GM18870 (cell line): ENCODE measurements around the gene G6PC3.
"Not testable (repeated sequence)": the region's sequence is repeated elsewhere in the genome, so short reads cannot be mapped to it uniquely, and the experiment has no call there.

Source experiments
- ATAC-seq: cut with Tn5 transposase; IDR thresholded peaks from one replicate; pipeline ENCODE4 v1.9.1; 2021; ENCODE audit warnings: moderate library complexity; ENCODE audit not compliant: unreplicated experiment

The G6PC3 gene

GRCh38 chr17:44105941-44106340 lies 35.4 kb downstream of the G6PC3 start:
- no peak for ATAC-seq

GRCh38 chr17:44106801-44107200 lies 36.3 kb downstream of the G6PC3 start:
- ATAC-seq: no peak

GRCh38 chr17:44108440-44109311 lies 38.1 kb downstream of the G6PC3 start:
- ATAC-seq: no peak

GRCh38 chr17:44109312-44109630 lies 38.7 kb downstream of the G6PC3 start:
- ATAC-seq: no peak

GRCh38 chr17:44110011-44110686 lies 39.6 kb downstream of the G6PC3 start:
- ATAC-seq: no peak

GRCh38 chr17:44110823-44111633 lies 40.5 kb downstream of the G6PC3 start:
- ATAC-seq: no peak

- ATAC-seq: no peak
Measured at GRCh38 chr17:44111777-44112176, 41.2 kb downstream of the G6PC3 start.

- no peak for ATAC-seq
Measured at GRCh38 chr17:44112284-44113280, 42.0 kb downstream of the G6PC3 start.

- ATAC-seq: no peak
Measured at GRCh38 chr17:44113382-44113781, 42.8 kb downstream of the G6PC3 start.

- no peak for ATAC-seq
Measured at GRCh38 chr17:44113868-44114840, 43.6 kb downstream of the G6PC3 start.

GRCh38 chr17:44115585-44116415 lies 45.3 kb downstream of the G6PC3 start:
- no peak for ATAC-seq

GRCh38 chr17:44117351-44117750 lies 46.8 kb downstream of the G6PC3 start:
- no peak for ATAC-seq

GRCh38 chr17:44118427-44119050 lies 48.0 kb downstream of the G6PC3 start:
- ATAC-seq: no peak

GRCh38 chr17:44119062-44119461 lies 48.5 kb downstream of the G6PC3 start:
- ATAC-seq: no peak

- no peak for ATAC-seq
Measured at GRCh38 chr17:44119798-44120197, 49.3 kb downstream of the G6PC3 start.

GRCh38 chr17:44120281-44120680 lies 49.7 kb downstream of the G6PC3 start:
- ATAC-seq: not testable (repeated sequence)

GRCh38 chr17:44120851-44121605 lies 50.5 kb downstream of the G6PC3 start:
- no peak for ATAC-seq
